K562 (cell line): ENCODE measurements around the gene SLC25A51. TPM values are rescaled to one million over a fixed set of nuclear protein-coding genes. Genes with fewer than 3 reads are reported as not detected.
A peak's percentile ranks its signal among the peaks of the same experiment; 100 is the strongest.

Source experiments
- NR1H2 ChIP-seq: sonication (generic); formaldehyde crosslinking; IDR thresholded peaks from 2 replicates; pipeline ENCODE4 v1.4.0; 2020; ENCODE audit warnings: mild to moderate bottlenecking, missing genetic modification reagents
- POU5F1 ChIP-seq: fragments of 150-350 bp; IDR thresholded peaks from 2 replicates; pipeline ENCODE4 v1.6.1; 2014; ENCODE audit warnings: borderline replicate concordance, low read length, low read depth, mild to moderate bottlenecking; ENCODE audit not compliant: partially characterized antibody
- polyA plus RNA-seq, 8 experiments: library from polyadenylated mRNA; depleted of rRNA in 4 of 8; stranded (reverse) in 5 of 8; unstranded in 3 of 8; fragments of >200 nt; fragmentation: Nextera tagmentation in 2 of 8; fragmentation: Illumina TruSeq in 1 of 8; extraction: Ambion mirVana in 2 of 8; extraction: Trizol in 1 of 8; gene quantifications; 2 replicates each; pipeline versions ENCODE4 v1.2.1 to v1.2.3, GENCODE V29; 2011 to 2014; ENCODE audit warnings: inconsistent platforms in 1 of 8, missing spikeins in 1 of 8
- total RNA-seq, 7 experiments: library from RNA; depleted of rRNA in 6 of 7; stranded (reverse); fragments of >200 nt in 6 of 7; fragmentation: Illumina TruSeq in 2 of 7; extraction: Trizol in 2 of 7; gene quantifications; 2 replicates each; pipeline versions ENCODE4 v1.2.1 to v1.2.3, GENCODE V29; 2011 to 2021; ENCODE audit warnings: low replicate concordance in 1 of 7
- TF ChIP-seq, protein P1 (sequence below), 2 experiments: IDR thresholded peaks; 2 replicates each; pipeline ENCODE4 v1.6.1; 2012; ENCODE audit warnings: improper control_type of control experiment in 2 of 2, low read depth in 2 of 2, low read length in 2 of 2, borderline replicate concordance in 1 of 2
- TF ChIP-seq, protein P2 (sequence below): sonication (generic); formaldehyde crosslinking; IDR thresholded peaks from 2 replicates; pipeline ENCODE4 v1.4.0; 2020; ENCODE audit warnings: mild to moderate bottlenecking, missing genetic modification reagents
- TF ChIP-seq, protein P3 (sequence below), 2 experiments: IDR thresholded peaks; 2 replicates each; pipeline ENCODE4 v1.6.1; 2011; ENCODE audit warnings: borderline replicate concordance in 1 of 2, control low read depth in 1 of 2, low read depth in 1 of 2, low read length in 1 of 2, mild to moderate bottlenecking in 1 of 2, mixed read lengths in 1 of 2, moderate library complexity in 1 of 2; ENCODE audit not compliant: insufficient read depth in 1 of 2, insufficient read length in 1 of 2, poor library complexity in 1 of 2, severe bottlenecking in 1 of 2; ENCODE audit errors: extremely low read depth in 1 of 2
- TF ChIP-seq, protein P4 (sequence below): fragments of 250-450 bp; sonication (Bioruptor Pico); IDR thresholded peaks from 2 replicates; pipeline ENCODE4 v1.5.0; 2022; ENCODE audit warnings: mild to moderate bottlenecking
- TF ChIP-seq, protein P5 (sequence below), 2 experiments: fragments of 450-650 bp; formaldehyde crosslinking in 1 of 2; IDR thresholded peaks; 2 replicates each; pipeline versions ENCODE4 v1.4.0 to v1.6.1; 2014 to 2020; ENCODE audit warnings: mild to moderate bottlenecking in 2 of 2, borderline replicate concordance in 1 of 2, low read depth in 1 of 2

Gene SLC25A51
- total and polyA plus RNA-seq, 9 of the 15 experiments (the other 6 are each of a cell fraction or from before 2014, with no cell fraction given): 9.1 to 40.7 (median 24.5) TPM

DNA sequence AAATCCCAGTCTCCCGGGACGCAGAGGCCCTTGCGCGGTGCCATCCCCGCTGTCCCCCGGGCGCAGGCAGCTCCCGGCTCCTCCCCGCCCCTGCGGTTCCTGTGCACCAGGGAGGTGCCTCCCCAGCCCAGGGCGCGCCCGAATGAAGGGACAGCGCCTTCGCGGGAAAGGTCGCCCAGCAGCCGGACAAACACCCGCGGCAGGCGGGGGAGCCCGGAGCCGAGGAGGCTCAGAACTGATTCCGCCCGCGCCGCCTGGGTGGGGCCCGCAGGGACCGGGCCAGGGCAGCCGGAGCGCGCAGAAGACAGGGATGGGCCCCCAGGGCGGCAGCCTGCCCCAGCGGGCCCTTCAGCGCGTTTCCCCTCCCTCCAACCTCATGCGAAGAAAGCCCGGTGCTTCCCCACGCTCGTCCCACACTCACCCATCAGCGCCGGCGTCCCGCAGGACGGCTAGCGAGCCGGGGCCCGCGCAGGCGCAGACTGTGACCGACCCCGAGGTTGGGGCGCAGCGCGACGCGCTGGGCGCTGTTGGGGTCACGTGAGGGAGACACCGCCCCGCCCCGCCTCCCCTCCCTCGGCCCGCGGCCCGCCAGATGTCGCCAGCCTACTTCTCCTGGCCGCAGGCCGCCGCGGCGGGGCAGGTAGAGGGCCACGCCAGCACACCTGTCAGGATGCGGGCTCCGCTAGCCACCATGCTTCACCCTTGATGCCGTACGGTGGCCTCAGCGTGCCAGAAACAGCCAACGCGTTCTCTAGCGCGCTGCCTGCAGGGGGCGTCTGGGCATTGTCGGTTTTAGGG is at the start of gene SLC25A51 (continued):
- TF ChIP-seq, protein P1, sequence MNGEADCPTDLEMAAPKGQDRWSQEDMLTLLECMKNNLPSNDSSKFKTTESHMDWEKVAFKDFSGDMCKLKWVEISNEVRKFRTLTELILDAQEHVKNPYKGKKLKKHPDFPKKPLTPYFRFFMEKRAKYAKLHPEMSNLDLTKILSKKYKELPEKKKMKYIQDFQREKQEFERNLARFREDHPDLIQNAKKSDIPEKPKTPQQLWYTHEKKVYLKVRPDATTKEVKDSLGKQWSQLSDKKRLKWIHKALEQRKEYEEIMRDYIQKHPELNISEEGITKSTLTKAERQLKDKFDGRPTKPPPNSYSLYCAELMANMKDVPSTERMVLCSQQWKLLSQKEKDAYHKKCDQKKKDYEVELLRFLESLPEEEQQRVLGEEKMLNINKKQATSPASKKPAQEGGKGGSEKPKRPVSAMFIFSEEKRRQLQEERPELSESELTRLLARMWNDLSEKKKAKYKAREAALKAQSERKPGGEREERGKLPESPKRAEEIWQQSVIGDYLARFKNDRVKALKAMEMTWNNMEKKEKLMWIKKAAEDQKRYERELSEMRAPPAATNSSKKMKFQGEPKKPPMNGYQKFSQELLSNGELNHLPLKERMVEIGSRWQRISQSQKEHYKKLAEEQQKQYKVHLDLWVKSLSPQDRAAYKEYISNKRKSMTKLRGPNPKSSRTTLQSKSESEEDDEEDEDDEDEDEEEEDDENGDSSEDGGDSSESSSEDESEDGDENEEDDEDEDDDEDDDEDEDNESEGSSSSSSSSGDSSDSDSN (IDR thresholded peaks at IDR 0.05; ENCODE audit: borderline replicate concordance in 1 of 2, low read depth in 2 of 2, low read length in 2 of 2): peak; percentile 98
- TF ChIP-seq POU5F1 (peak; percentile 99), NR1H2 (CRISPR knock-in tag) (peak; percentile 41)
- TF ChIP-seq, protein P2, sequence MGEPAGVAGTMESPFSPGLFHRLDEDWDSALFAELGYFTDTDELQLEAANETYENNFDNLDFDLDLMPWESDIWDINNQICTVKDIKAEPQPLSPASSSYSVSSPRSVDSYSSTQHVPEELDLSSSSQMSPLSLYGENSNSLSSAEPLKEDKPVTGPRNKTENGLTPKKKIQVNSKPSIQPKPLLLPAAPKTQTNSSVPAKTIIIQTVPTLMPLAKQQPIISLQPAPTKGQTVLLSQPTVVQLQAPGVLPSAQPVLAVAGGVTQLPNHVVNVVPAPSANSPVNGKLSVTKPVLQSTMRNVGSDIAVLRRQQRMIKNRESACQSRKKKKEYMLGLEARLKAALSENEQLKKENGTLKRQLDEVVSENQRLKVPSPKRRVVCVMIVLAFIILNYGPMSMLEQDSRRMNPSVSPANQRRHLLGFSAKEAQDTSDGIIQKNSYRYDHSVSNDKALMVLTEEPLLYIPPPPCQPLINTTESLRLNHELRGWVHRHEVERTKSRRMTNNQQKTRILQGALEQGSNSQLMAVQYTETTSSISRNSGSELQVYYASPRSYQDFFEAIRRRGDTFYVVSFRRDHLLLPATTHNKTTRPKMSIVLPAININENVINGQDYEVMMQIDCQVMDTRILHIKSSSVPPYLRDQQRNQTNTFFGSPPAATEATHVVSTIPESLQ (CRISPR knock-in tag): peak; percentile 92; the same call in 1 of the 2 replicates
- TF ChIP-seq, protein P3, sequence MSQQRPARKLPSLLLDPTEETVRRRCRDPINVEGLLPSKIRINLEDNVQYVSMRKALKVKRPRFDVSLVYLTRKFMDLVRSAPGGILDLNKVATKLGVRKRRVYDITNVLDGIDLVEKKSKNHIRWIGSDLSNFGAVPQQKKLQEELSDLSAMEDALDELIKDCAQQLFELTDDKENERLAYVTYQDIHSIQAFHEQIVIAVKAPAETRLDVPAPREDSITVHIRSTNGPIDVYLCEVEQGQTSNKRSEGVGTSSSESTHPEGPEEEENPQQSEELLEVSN (IDR thresholded peaks at IDR 0.05; ENCODE audit: borderline replicate concordance in 1 of 2, extremely low read depth in 1 of 2, insufficient read depth in 1 of 2, insufficient read length in 1 of 2, low read depth in 1 of 2, low read length in 1 of 2, poor library complexity in 1 of 2, severe bottlenecking in 1 of 2): peak; percentile 62 to 83
- TF ChIP-seq, protein P4, sequence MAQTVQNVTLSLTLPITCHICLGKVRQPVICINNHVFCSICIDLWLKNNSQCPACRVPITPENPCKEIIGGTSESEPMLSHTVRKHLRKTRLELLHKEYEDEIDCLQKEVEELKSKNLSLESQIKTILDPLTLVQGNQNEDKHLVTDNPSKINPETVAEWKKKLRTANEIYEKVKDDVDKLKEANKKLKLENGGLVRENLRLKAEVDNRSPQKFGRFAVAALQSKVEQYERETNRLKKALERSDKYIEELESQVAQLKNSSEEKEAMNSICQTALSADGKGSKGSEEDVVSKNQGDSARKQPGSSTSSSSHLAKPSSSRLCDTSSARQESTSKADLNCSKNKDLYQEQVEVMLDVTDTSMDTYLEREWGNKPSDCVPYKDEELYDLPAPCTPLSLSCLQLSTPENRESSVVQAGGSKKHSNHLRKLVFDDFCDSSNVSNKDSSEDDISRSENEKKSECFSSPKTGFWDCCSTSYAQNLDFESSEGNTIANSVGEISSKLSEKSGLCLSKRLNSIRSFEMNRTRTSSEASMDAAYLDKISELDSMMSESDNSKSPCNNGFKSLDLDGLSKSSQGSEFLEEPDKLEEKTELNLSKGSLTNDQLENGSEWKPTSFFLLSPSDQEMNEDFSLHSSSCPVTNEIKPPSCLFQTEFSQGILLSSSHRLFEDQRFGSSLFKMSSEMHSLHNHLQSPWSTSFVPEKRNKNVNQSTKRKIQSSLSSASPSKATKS (CRISPR knock-in tag): no peak
- TF ChIP-seq, protein P5, sequence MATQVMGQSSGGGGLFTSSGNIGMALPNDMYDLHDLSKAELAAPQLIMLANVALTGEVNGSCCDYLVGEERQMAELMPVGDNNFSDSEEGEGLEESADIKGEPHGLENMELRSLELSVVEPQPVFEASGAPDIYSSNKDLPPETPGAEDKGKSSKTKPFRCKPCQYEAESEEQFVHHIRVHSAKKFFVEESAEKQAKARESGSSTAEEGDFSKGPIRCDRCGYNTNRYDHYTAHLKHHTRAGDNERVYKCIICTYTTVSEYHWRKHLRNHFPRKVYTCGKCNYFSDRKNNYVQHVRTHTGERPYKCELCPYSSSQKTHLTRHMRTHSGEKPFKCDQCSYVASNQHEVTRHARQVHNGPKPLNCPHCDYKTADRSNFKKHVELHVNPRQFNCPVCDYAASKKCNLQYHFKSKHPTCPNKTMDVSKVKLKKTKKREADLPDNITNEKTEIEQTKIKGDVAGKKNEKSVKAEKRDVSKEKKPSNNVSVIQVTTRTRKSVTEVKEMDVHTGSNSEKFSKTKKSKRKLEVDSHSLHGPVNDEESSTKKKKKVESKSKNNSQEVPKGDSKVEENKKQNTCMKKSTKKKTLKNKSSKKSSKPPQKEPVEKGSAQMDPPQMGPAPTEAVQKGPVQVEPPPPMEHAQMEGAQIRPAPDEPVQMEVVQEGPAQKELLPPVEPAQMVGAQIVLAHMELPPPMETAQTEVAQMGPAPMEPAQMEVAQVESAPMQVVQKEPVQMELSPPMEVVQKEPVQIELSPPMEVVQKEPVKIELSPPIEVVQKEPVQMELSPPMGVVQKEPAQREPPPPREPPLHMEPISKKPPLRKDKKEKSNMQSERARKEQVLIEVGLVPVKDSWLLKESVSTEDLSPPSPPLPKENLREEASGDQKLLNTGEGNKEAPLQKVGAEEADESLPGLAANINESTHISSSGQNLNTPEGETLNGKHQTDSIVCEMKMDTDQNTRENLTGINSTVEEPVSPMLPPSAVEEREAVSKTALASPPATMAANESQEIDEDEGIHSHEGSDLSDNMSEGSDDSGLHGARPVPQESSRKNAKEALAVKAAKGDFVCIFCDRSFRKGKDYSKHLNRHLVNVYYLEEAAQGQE (IDR thresholded peaks at IDR 0.05; ENCODE audit: borderline replicate concordance): peak; percentile 86
- TF ChIP-seq, protein P5 (CRISPR knock-in tag; IDR thresholded peaks at IDR 0.05; ENCODE audit: low read depth): peak; percentile 71; the same call in 1 of the 2 replicates
